Lung microvascular endothelial cell (primary cell): ENCODE data around the gene SPATA31A6. TPM values are rescaled to one million over a fixed set of nuclear protein-coding genes. Genes with fewer than 3 reads are reported as not detected.
"Not testable (repeated sequence)": the region's sequence is repeated elsewhere in the genome, so short reads cannot be mapped to it uniquely, and the experiment has no call there.

Source experiments
- DNase-seq, 2 donors: peaks; one replicate each; pipeline versions ENCODE4 v3.0.0 to v3.0.0-alpha.2; 2010; ENCODE audit warnings: low read depth in 2 of 2
- total RNA-seq: library from RNA; depleted of rRNA; stranded (reverse); fragments of >200 nt; gene quantifications from 2 replicates; pipeline ENCODE4 v1.2.1, GENCODE V29; 2014

Gene SPATA31A6
- total RNA-seq, result not detected in 2 replicates

DNA sequence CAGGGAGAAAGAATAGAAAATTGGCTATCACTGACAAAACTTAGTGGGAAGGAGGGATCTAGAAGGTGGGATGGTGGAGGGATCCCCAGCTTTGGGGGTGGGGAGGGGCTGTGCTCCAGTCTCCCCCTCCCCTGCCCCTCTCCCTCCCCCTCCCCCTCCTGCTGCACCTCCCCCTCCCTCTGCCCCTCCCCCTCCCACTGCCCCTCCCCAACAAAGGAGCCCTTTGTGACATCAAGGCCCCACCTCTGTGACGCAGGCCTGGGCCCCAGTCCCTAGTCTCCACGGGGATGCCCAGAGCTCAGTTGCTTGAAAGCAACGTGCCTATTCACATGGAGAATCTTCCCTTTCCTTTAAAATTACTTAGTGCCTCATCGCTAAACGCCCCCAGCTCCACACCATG, at the start of gene SPATA31A6:
SPATA31A6 (plus strand) TSS at position 301 of the 400 bp plus-strand sequence; CDS start at position 330, 29 bp downstream.
- DNase-seq, result not testable (repeated sequence)

DNA sequence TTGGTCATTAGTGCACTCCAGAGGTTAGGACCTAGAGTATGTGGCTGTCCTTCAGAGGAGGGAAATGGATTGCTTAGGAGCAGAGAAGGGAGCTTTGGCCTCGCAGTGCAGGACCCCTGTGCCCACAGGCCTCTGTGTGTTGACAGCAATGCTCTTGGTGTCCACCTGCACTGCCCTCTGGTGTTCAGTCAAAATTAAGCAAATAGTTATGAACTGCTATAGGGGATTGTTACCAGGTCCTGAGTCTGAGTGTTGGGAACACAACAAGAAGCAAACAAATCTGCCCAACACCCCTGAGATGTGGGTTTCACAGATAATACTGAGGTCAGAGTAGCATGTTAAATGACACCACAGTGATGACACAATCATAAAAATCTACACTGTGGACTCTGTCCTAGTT, 23.2 kb upstream of the SPATA31A6 start:
- peak; percentile 21 to 44 for DNase-seq

DNA sequence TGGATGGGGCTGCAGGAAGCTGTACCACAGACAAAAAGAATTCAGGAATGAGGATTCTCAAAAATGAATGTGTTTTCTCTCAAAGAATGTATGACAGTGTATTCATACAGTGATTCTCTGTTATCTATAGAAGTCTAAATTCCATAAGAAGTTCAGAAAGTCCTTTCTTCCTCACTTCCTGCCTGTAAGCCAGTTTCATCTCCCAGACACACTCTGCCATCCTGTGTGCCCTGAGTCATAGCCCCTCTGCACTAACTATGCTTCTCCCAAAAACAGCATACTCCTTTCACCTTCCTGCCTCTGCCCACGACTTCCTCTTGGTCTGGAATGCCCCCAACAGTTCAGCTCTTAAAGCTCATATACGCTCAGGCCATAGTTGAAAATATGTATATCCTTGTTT, 36.4 kb downstream of the SPATA31A6 start:
- peak in 1 of 2 donors; percentile 33 for DNase-seq

DNA sequence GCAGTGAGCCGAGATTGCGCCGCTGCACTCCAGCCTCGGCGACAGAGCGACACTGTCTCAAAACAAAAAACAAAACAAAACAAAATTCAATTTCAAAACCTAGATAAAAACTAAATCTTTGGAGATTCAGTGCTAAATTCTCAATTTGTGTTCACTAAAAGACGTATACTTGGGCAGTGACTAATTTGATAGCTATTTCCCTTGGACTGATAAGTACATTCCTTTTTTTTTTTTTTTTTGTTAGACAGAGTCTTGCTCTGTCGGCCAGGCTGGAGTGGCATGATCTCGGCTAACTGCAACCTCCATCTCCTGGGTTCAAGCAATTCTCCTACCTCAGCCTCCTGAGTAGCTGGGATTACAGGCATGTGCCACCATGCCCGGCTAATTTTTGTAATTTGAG, 39.8 kb downstream of the SPATA31A6 start:
- peak in 1 of 2 donors; percentile 57 for DNase-seq

DNA sequence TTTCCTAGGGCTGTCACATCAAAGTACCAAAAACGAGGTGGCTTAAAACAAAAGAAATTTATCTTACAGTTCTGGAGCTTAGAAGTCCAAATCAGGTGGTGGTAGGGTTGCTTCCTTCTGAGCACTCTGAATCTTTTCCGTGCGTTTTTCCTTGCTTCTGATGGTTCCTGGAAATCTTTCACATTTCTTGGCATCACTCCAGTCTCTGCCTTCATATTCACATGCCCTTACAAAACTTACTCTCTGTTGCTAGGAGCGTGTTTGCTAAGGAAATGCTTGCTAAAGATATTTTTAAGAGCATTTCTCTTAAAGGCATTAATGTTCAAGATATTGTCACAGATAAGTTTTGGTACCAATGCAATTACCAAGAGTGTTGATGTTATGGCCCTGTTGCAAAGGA, 49.6 kb downstream of the SPATA31A6 start:
- DNase-seq, result peak in 1 of 2 donors; percentile 69

DNA sequence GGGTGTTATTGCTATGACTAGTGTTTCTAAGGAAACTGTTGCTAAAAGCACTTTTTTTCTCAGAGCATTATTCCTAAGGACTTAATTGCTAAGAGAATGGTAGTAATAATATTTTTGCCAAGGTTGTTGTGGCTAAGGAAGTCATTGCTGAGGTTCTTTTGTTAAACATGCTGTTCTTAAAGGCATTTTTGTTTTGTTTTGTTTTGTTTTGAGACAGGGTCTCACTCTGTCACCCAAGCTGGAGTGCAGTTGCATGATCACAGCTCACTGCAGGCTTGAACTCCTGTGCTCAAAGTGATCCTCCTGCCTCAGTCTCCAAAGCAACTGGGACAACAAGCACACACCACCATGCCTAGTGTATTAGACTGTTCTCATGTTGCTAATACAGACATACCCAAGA, 51.2 kb downstream of the SPATA31A6 start:
- DNase-seq, result not testable (repeated sequence)

DNA sequence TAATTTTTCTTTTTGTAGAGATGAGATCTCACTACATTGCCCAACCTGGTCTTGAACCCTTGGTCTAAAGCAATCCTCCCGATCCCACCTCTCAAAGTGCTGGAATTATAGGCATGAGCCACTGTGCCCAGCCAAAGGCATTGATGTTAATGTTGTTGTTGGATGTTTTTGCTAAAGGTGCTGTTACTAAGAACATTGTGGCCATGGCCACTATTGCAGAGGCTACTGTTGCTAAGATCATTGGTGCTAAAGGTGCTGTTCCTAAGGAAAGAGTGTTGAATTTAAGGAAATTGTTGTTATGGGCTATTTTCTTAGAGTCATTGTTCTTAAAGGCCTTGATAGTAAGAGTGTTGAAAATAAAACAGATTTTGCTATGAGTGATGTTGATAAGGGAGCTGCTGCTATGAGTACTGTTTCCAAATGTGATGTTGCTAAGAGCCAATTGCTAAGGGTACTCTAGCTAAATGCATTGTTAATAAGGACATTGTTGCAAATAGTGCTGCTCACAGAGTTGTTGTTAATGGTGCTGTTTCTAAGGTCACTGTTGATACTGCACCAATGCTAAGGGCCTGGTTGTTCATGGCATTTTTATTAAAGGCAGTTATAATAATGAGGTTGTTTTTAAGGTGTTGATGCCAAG, 52.0 kb downstream of the SPATA31A6 start:
- DNase-seq, result peak in 1 of 2 donors; percentile 28

DNA sequence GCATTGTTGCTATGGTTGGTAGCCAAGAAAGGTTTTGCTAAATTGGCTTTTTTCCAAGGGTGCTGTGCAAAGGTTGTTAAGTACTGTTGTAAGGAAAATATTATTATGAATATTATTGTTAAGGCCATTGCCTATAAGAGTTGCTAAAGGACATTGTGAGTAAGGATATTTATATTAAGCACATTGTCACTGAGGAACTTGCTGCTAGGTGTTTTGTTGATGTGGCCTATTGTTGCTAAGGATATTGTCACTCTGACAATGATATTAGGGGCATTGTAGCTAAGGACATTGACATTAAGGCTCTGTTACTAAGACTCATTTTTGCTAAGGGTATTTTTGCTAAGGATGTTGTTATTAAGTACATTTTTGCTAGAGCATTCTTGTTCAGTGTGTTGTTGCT, 52.6 kb downstream of the SPATA31A6 start:
- not testable (repeated sequence) for DNase-seq

DNA sequence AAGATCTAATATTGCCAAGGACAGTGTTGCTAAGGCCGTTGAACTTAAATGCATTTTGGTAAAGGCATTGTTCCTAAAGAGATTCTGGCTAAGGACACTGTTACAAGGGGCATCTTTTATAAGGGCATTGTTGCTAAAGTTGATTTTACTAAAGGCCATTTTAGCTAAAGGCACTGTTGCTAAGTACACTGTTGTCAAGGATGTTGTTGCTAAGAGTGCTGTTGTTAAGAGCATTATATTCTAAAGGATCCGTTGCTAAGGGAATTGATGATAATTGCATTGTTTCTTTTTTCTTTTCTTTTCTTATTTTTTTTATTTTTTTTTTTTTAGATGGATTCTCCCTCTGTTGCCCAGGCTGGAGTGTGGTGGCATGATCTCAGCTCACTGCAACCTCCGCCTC, 53.9 kb downstream of the SPATA31A6 start:
- peak in 1 of 2 donors; percentile 53 for DNase-seq

DNA sequence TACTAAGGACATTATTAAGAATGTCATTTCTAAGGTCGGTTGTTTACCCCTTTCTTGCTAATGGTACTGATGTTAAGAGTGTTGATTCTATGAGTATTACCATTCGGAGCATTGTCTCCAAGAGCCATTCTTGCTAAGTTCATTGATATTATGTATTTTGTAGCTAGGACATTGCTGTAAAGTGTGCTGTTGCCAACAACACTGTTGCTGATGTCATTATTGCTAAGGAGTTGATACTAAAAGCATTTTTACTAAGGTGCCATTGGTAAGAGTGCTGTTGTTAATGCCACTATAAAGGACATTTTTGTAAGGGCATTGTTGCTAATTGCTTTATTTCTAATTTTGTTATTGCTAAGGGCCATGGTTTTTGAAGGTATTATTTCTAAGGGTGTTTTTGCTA, 55.4 kb downstream of the SPATA31A6 start:
- DNase-seq, result peak in 1 of 2 donors; percentile 22

Other genes with a start within 250 kb of the SPATA31A6 start
- gene CNTNAP3B, start 54.2 kb upstream of the SPATA31A6 start, total RNA-seq, result 58.0 and 90.7 TPM in 2 replicates